ENCODE data around the gene CCM2L. TPM values are rescaled to one million over a fixed set of nuclear protein-coding genes. Genes with fewer than 3 reads are reported as not detected.

The CCM2L gene
- total and polyA plus RNA-seq, 9 of the 15 experiments (the other 6 are each of a cell fraction or from before 2014, with no cell fraction given): 0.04 TPM; not detected in 8

- BruUV-seq (replicated peaks): no TSS peak
- no peak for DNase-seq (ENCODE audit: extremely low read depth in 1 of 4, low spot score in 3 of 4)
- Histone ChIP-seq H3K9ac (ENCODE audit: insufficient read depth in 1 of 2, low read depth in 2 of 2, low read length in 2 of 2) (no peak overlapping the region), H3K27ac (ENCODE audit: extremely low read depth, low read depth, low read length) (no peak overlapping the region), H3K9me1 (ENCODE audit: control insufficient read depth, insufficient read depth, low read length) (no peaks in the 10 kb centered on the region), H3K4me2 (ENCODE audit: insufficient read depth, low read length) (no peak overlapping the region), H3K36me3 (ENCODE audit: control insufficient read depth, insufficient read depth, low read length) (no peaks in the 10 kb centered on the region), H3K27me3 (ENCODE audit: control insufficient read depth in 2 of 2, insufficient read depth in 2 of 2, low read length in 2 of 2) (peaks cover 25 to 57% of the 10 kb centered on the region in 2 experiments), H3K4me3 (no peak overlapping the region), H3K79me2 (ENCODE audit: control insufficient read depth, insufficient read depth, low read length) (no peaks in the 10 kb centered on the region), H3K4me1 (replicated peaks in 1 of 2; ENCODE audit: control insufficient read depth in 2 of 2, insufficient read depth in 2 of 2, low read length in 2 of 2) (peaks cover 6 to 19% of the 10 kb centered on the region in 2 experiments; a peak in 4 of 5 replicates), H2AFZ (ENCODE audit: low read depth, low read length) (no peak overlapping the region), H3K9me3 (replicated peaks; ENCODE audit: control insufficient read depth, insufficient read depth, low read depth, low read length) (no peaks in the 10 kb centered on the region), H4K20me1 (replicated peaks; ENCODE audit: control insufficient read depth, insufficient read depth, low read length) (0 out of 2 replicates have a peak, but pooled peaks cover 11% of the 10 kb centered on the region)
- 0% methylated on average over 4 of the region's 4 CpGs for WGBS (ENCODE audit: insufficient coverage, low coverage, missing lambda C conversion rate)
- ATAC-seq: no peak
- no peak for FAIRE-seq
- no peak for TF ChIP-seq PHB (CRISPR knock-in tag; IDR thresholded peaks at IDR 0.05)
- TF ChIP-seq NR1H2 (CRISPR knock-in tag; IDR thresholded peaks at IDR 0.05): no peak
- no peak for TF ChIP-seq SIN3A (IDR thresholded peaks at IDR 0.05; ENCODE audit: borderline replicate concordance in 2 of 2, control insufficient read depth in 1 of 2, low read depth in 2 of 2, low read length in 2 of 2)
- no peak for TF ChIP-seq ZMIZ1 (IDR thresholded peaks at IDR 0.05; ENCODE audit: low read depth in 2 of 2, low read length in 2 of 2)
- TF ChIP-seq ZNF121 (CRISPR knock-in tag; conservative IDR thresholded peaks at IDR 0.05): no peak
- TF ChIP-seq EZH2 (IDR thresholded peaks at IDR 0.05; ENCODE audit: borderline replicate concordance, low read depth, low read length): no peak
- no peak for TF ChIP-seq FOXP1 (CRISPR knock-in tag; IDR thresholded peaks at IDR 0.05)
- no peak for TF ChIP-seq ZNF23 (CRISPR knock-in tag; IDR thresholded peaks at IDR 0.05)
- no peak for TF ChIP-seq ZNF583 (CRISPR knock-in tag; IDR thresholded peaks at IDR 0.05)
- no peak for TF ChIP-seq POLR2AphosphoS2 (IDR thresholded peaks at IDR 0.05; ENCODE audit: low read length)
- ChIA-PET CTCF (ENCODE audit: low intra/inter-chr PET ratio) (no interaction called here), POLR2A (no interaction called here)
- intact Hi-C loops (cut with micrococcal nuclease) (no loop called here), in situ Hi-C loops (cut with MboI) (loop anchor here (10.0 kb wide), 1 partner anchor 166 kb away; no protein-coding TSS in a partner anchor)
Observed at GRCh38 chr20:32021091-32021490, 10.9 kb downstream of the CCM2L start.

All from K562 (cell line).